GF-D8 (cell line): ENCODE data around the gene INSL6.

Experiments used
- DNase-seq: peaks from one replicate; lab custom pipeline; 2025; lab: John Stamatoyannopoulos, UW

INSL6 gene

DNA sequence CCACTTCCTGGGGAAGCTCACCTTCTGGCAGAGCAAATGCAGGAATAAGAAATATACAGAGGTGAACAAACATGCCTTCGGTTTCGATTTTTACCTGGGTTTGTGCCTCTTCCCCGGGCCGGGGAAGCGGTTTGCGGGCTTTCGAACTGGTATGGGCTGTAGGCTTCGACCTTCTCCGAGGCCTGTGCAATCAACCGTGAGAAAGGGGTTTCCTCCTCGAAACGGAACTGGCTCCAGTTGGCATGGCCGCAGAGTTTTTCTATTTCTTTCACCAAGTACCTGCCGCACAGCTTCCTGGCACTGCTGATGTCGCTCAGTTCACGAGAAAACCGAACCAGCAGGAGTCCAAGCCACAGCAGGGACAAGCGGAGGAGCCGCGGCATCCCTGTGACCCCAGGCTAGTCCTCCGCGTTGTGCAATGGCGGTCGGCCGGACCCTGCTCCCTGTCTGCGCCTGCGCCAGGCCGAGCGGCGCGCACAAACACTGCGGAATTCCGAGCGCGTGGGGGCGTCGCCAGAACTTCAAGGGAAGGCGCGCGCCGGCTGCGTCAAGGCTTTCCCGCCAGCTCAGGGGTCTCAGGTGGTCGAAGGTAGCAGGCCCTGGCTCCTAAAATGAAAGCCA, at the start of gene INSL6:
Gene INSL6 (minus strand): TSS at position 420 of the 621 bp plus-strand sequence. CDS start 37 bp downstream, at position 383.
- no peak for DNase-seq

DNA sequence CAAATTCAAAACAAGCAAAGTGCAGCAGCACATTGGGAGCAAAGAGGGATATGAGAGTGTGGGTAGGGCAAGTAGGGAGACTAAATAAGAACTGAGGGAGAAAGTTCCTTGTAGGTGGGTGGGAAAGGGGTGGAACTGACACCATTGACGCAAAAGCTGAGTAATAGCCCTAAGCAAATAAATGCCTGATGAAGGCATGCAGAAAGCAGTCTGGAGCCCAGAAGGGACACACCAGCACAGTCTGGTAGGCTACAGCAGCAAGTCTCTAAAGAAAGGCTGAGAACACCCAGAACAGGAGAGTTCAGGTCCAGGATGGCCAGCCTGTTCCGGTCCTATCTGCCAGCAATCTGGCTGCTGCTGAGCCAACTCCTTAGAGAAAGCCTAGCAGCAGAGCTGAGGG, 45.8 kb upstream of the INSL6 start, which contains the start of gene INSL4:
Gene INSL4 (plus strand): TSS at position 208 of the 400 bp plus-strand sequence. CDS start 105 bp downstream, at position 313.
- no peak for DNase-seq

DNA sequence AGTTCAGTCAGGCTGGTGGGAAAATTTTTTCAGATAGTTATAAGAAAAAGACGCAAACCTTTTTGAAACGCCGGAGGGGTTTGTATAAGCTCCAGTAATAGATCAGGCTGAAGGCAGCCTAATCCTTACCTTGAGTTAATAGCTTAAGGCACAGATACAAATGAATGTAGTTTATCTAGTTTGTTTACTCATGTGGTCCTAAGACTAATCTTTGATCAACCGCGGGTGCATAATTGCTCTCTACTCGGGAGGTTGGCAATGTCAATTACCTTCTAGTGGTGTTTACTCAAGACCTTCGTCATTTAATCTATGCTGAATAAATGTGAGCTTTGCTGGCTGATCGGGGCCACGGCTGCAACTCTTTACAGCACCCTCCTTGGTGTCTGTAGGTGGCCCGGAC, 45.1 kb upstream of the INSL6 start:
- DNase-seq: no peak

GRCh38 chr9:5205071-5205470, 19.6 kb upstream of the INSL6 start:
- DNase-seq: no peak

GRCh38 chr9:5195463-5195862, 10.0 kb upstream of the INSL6 start:
- DNase-seq: no peak

DNA sequence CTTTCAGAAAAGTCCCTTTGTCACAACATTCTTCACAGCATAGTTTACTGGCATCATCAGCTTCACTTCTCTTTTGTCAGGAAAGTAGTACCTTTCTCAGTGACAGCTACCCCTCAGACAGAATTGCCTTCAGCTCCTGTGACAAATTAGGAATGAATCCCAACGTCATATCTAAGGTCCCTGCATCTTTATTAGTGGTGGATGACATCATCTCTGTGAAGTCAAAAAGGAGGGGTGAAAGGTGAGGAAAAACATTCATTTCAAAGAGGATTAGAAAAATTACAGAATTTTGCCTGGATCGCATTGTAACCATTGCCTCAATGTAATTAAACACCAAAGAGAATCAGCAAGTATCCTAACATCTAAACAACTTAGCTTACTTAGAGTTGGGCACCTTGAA, 7.9 kb upstream of the INSL6 start:
- DNase-seq: no peak

DNA sequence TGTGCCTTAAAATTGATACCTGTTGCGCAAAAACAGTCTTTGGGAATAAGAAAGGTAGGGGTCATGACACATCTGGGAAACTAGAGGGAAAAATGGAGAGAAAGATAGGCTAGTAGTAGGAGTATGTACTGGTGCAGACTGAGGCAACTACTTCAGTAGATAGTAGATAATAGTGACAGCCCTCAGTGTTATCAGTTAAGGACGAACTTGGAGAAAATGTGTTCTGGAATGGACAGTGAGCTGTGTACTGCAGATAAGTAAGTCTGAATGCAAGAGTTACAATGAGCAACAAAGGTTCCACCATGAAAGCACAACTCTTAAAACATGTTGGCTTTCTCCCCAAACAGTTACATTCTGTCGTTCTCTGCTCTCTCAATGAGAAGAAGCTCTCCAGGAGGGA, 6.5 kb upstream of the INSL6 start:
- no peak for DNase-seq

DNA sequence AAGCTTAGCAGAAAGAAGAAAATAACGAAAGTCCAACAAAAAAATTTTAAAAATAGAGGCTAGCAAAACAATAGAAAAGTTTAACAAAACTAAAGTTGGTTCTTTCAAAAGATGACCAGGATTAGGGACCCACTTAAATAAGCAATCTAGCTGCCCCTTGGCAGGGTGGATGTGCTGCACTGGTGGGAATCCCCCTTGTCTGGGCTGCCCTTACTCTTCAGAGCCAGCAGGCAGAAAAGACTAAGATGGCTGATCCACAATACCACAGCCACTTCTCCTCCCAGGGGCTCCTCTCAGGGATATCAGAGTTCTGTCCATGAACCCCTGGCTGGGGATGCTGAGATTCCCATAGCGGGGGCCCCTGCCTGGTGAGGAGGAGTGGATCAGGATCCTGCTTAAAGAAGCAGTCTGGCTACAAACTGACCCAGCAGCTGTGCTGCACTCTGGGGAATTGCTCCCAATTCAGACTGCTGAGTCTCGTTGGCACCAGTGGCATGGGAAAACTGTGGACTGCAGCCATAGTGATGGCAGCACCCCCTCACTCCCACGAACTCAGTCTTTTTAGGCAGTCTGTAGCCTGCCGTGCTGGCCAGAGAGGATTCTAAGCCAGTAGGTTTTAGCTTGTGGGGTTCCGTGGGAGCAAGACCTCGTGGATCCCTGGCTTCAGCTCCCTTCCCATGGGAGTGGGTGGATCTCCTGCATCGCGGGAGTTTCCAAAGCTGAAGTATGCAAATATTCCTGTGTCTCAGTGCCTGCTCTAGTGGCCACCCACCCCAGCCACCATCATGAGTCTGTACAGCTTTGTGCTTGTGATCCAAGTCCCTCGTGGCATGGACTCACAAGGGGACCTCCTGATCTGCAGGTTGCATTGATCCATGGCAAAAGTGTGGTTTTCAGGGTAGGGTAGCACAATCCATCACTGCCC, 2.9 kb upstream of the INSL6 start:
- DNase-seq: no peak

- DNase-seq: no peak
These were observed 1.2 kb upstream of the INSL6 start for GRCh38 chr9:5186416-5187169.

DNA sequence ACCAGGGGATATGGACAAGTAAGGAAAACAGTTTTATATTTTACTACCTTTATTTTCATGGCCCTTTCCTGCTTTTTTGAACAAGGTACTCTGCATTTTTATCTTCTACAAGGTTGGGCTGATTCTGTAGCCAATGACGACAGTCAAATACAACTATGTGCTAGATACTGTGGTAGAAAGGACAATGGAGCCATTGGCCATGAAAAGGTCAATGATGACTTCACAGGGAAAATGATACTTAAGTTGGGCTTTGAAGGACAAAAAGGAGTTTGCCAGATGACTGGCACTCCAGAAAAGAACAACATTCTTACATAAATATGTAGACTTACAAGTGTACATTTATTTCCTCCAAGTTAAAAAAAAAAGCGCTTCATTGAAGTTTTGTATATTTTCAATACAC, 663 bp downstream of the INSL6 start:
- no peak for DNase-seq

- DNase-seq: peak; percentile 41
These were observed 4.8 kb downstream of the INSL6 start for GRCh38 chr9:5180631-5181030.

DNA sequence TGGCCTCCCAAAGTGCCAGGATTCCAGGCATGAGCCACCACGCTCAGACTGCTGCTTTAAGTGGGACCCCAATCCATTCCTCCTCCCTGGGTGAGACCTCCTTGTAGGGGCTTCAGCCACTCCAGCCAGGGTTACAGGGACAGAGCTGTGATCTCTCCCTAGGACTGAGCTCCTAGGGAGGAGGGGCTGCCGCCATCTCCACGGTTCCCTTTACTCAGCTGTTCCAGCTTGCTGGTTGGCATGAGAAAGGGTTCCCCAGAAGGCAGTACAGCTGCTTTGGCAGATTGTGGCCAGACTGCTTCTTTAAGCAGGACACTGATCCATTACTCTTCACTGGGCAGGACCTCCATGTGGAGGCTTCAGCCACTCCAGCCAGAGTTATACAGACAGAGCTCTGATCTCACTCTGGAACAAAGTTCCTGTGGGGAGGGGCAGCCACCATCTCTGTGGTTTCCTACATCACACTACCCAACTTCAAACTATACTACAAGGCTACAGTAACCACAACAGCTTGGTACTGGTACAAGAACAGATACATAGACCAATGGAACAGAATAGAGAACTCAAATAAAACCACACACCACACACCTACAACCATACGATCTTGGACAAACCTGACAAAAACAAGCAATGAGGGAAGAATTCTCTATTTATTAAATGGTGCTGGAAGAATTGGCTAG, 7.2 kb downstream of the INSL6 start:
- no peak for DNase-seq

GRCh38 chr9:5146241-5146640, 39.2 kb downstream of the INSL6 start:
- no peak for DNase-seq

GRCh38 chr9:5144217-5144616, 41.2 kb downstream of the INSL6 start:
- DNase-seq: no peak

DNA sequence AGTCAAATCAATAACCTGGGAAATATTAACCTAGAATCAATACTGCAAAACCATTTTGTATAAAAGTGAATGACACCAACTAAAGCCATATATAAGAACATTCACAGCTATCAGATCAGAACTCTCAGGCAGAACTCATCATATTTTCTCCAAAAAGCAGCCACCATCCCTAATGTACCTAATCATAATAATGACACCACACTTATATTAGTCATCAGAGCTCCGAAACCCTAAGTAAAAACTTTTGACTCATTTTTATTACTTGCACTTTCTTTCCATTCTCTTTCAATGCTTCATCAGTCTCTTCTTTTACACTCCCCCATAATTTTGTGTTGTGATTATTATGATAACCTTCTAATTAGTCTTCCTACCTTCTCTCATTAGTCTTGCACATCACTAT, 45.3 kb downstream of the INSL6 start:
- no peak for DNase-seq

GRCh38 chr9:5122516-5122915, 62.9 kb downstream of the INSL6 start:
- no peak for DNase-seq

DNA sequence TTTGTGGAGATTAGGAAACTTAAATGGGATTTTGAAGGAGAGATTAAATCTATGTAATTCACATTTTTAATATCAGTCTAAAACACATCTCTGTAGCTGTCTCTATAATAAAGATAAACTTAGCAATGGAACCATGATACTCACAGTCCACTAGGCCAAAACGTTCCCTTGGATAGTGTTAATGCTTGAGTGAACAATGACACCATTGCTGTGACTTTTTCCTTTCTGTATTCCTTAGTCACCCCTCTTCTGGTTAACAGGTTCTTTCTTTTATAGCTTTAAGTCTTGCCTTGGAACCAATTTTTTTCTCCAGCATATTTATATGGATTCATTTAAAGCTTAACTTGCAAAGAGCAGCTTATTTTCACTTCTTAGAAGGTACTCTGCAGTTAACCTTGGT, 63.3 kb downstream of the INSL6 start:
- no peak for DNase-seq

GRCh38 chr9:5113994-5114748, 71.3 kb downstream of the INSL6 start:
- no peak for DNase-seq
